ENCODE results near the gene CEP112. TPM values are rescaled to one million over a fixed set of nuclear protein-coding genes. Genes with fewer than 3 reads are reported as not detected.

Gene CEP112
- total and polyA plus RNA-seq, 10 of the 15 experiments (the other 5 are each of a cell fraction or from before 2014, with no cell fraction given): 0.11 to 3.8 (median 0.32) TPM; not detected in 1

GRCh38 chr17:65697661-65698060 lies 494.3 kb downstream of the CEP112 start (continued):
- TF ChIP-seq ZBTB40 (IDR thresholded peaks at IDR 0.05; ENCODE audit: borderline replicate concordance): no peak
- no peak for TF ChIP-seq SUPT20H (IDR thresholded peaks at IDR 0.05; ENCODE audit: borderline replicate concordance, control insufficient read depth, low read depth, low read length)
- no peak for TF ChIP-seq ETV6 (conservative IDR thresholded peaks at IDR 0.05 in 1 of 2, IDR thresholded peaks at IDR 0.05 in 1 of 2; ENCODE audit: borderline replicate concordance in 1 of 2, low read depth in 1 of 2)

DNA sequence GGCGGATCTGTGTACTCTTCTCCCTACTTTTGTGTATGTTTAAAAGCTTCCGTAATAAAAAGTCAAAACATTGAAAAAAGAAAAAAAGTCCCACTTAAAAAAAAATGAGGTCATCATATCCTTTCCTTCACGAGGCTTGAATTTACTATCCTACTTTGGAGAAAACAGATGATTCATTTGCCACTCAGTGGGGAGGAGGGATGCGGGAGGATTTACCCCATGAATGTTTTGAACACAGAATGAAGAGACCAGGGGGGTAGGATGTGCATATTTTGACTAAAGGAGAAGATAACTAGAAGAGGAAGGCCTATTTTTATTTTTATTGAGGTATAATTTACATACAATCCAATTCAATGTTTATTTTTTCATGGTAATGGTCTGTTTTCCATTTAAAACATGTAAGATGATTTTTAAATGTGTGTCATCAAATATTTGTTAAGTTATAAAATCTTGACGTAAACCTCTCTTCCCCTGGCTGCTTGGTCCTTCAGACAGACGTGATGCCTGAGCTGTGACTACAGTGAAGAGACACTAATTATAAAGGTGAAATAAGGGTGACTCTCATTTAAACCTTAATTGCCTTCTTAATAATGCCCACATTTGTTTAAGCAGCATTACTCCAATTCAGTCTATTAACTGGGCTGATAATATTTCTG lies 495.1 kb downstream of the CEP112 start:
- FAIRE-seq (no peak), DNase-seq (ENCODE audit: low read depth, low spot score) (no peak), ATAC-seq (no peak)
- Histone ChIP-seq H3K4me3 (no peak overlapping the region), H3K4me2 (ENCODE audit: control insufficient read depth, insufficient read depth) (no peak overlapping the region), H3K9me3 (replicated peaks; ENCODE audit: control insufficient read depth, insufficient read depth, low read length) (no peaks in the 10 kb centered on the region), H3K9ac (ENCODE audit: control insufficient read depth, insufficient read depth, low read length) (no peak overlapping the region), H2AFZ (ENCODE audit: control insufficient read depth, low read depth, low read length) (no peak overlapping the region), H3K79me2 (ENCODE audit: control insufficient read depth, insufficient read depth, low read length) (no peaks in the 10 kb centered on the region), H3K36me3 (ENCODE audit: control insufficient read depth in 2 of 2, insufficient read depth in 2 of 2, low read length in 1 of 2) (no peaks in the 10 kb centered on the region), H3K4me1 (ENCODE audit: control insufficient read depth, insufficient read depth, low read length) (no peaks in the 10 kb centered on the region), H3K27ac (ENCODE audit: control insufficient read depth, insufficient read depth) (no peak overlapping the region), H3K27me3 (replicated peaks in 1 of 2; ENCODE audit: control insufficient read depth in 2 of 2, insufficient read depth in 2 of 2, low read length in 1 of 2) (no peaks in the 10 kb centered on the region; a peak in 1 of 4 replicates), H4K20me1 (ENCODE audit: control insufficient read depth, insufficient read depth) (no peaks in the 10 kb centered on the region)
- ChIA-PET RAD21 (ENCODE audit: unreplicated experiment) (no interaction called here), CTCF (no interaction called here), POLR2A (no interaction called here), SMC1A (ENCODE audit: uncharacterized antibody, unreplicated experiment) (no interaction called here)
- 26% methylated on average over 6 of the region's 6 CpGs for WGBS (ENCODE audit: insufficient coverage, insufficient replicate concordance, low lambda C conversion rate, missing lambda C conversion rate)
- intact Hi-C loops (cut with micrococcal nuclease; ENCODE audit: unreplicated experiment) (no loop called here), in situ Hi-C loops (cut with MboI) (no loop called here)
- no TSS peak for BruUV-seq (replicated peaks)
- TF ChIP-seq WRNIP1 (IDR thresholded peaks at IDR 0.05; ENCODE audit: borderline replicate concordance, low read depth, low read length): no peak
- TF ChIP-seq ATF7 (IDR thresholded peaks at IDR 0.05; ENCODE audit: low read depth): peak; percentile 37; the same call in 1 of the 2 replicates
- no peak for TF ChIP-seq HCFC1 (IDR thresholded peaks at IDR 0.05; ENCODE audit: low read length)

Measured in GM12878 (cell line).